ENCODE measurements around the gene MED23.
"Not testable (repeated sequence)": the region's sequence is repeated elsewhere in the genome, so short reads cannot be mapped to it uniquely, and the experiment has no call there.

MED23 gene

GRCh38 chr6:131565056-131565455 lies 63.0 kb downstream of the MED23 start:
- Histone ChIP-seq H3K4me1 (ENCODE audit: insufficient read depth, low read length) (no peaks in the 10 kb centered on the region), H3K4me3 (ENCODE audit: low read depth in 1 of 2, low read length in 2 of 2) (no peak overlapping the region), H3K27ac (ENCODE audit: low read depth, low read length) (no peak overlapping the region), H3K9ac (ENCODE audit: low read length) (no peak overlapping the region), H3K27me3 (ENCODE audit: control insufficient read depth in 1 of 2, insufficient read depth in 2 of 2, low read length in 2 of 2) (no peaks in the 10 kb centered on the region), H3K36me3 (ENCODE audit: insufficient read depth, low read length) (no peaks in the 10 kb centered on the region), H3K9me3 (ENCODE audit: low read length) (no peaks in the 10 kb centered on the region)

GRCh38 chr6:131561925-131562707 lies 65.9 kb downstream of the MED23 start:
- H3K4me1 ChIP-seq (ENCODE audit: insufficient read depth, low read length) = no peaks in the 10 kb centered on the region
- no peak overlapping the region for H3K4me3 ChIP-seq (ENCODE audit: low read depth in 1 of 2, low read length in 2 of 2)
- H3K36me3 ChIP-seq (ENCODE audit: insufficient read depth, low read length) = no peaks in the 10 kb centered on the region
- H3K27ac ChIP-seq (ENCODE audit: low read depth, low read length) = no peak overlapping the region
- no peaks in the 10 kb centered on the region for H3K27me3 ChIP-seq (ENCODE audit: control insufficient read depth in 1 of 2, insufficient read depth in 2 of 2, low read length in 2 of 2)
- H3K9me3 ChIP-seq (ENCODE audit: low read length) = no peaks in the 10 kb centered on the region
- no peak overlapping the region for H3K9ac ChIP-seq (ENCODE audit: low read length)

GRCh38 chr6:131558922-131559321 lies 69.1 kb downstream of the MED23 start:
- Histone ChIP-seq H3K4me1 (ENCODE audit: insufficient read depth, low read length) (no peaks in the 10 kb centered on the region), H3K27ac (ENCODE audit: low read depth, low read length) (no peak overlapping the region), H3K9ac (ENCODE audit: low read length) (no peak overlapping the region), H3K9me3 (ENCODE audit: low read length) (no peaks in the 10 kb centered on the region), H3K36me3 (ENCODE audit: insufficient read depth, low read length) (no peaks in the 10 kb centered on the region), H3K27me3 (ENCODE audit: control insufficient read depth in 1 of 2, insufficient read depth in 2 of 2, low read length in 2 of 2) (no peaks in the 10 kb centered on the region), H3K4me3 (ENCODE audit: low read depth in 1 of 2, low read length in 2 of 2) (no peak overlapping the region)

GRCh38 chr6:131555992-131556391 lies 72.0 kb downstream of the MED23 start:
- no peak overlapping the region for H3K9ac ChIP-seq (ENCODE audit: low read length)
- H3K36me3 ChIP-seq (ENCODE audit: insufficient read depth, low read length) = no peaks in the 10 kb centered on the region
- no peak overlapping the region for H3K4me3 ChIP-seq (ENCODE audit: low read depth in 1 of 2, low read length in 2 of 2)
- no peaks in the 10 kb centered on the region for H3K4me1 ChIP-seq (ENCODE audit: insufficient read depth, low read length)
- no peak overlapping the region for H3K27ac ChIP-seq (ENCODE audit: low read depth, low read length)
- H3K9me3 ChIP-seq (ENCODE audit: low read length) = no peaks in the 10 kb centered on the region
- H3K27me3 ChIP-seq (ENCODE audit: control insufficient read depth in 1 of 2, insufficient read depth in 2 of 2, low read length in 2 of 2) = no peaks in the 10 kb centered on the region

GRCh38 chr6:131552572-131552971 lies 75.5 kb downstream of the MED23 start:
- Histone ChIP-seq H3K9me3 (ENCODE audit: low read length) (no peaks in the 10 kb centered on the region), H3K27ac (ENCODE audit: low read depth, low read length) (no peak overlapping the region), H3K9ac (ENCODE audit: low read length) (no peak overlapping the region), H3K4me3 (ENCODE audit: low read depth in 1 of 2, low read length in 2 of 2) (no peak overlapping the region), H3K27me3 (ENCODE audit: control insufficient read depth in 1 of 2, insufficient read depth in 2 of 2, low read length in 2 of 2) (no peaks in the 10 kb centered on the region), H3K36me3 (ENCODE audit: insufficient read depth, low read length) (no peaks in the 10 kb centered on the region), H3K4me1 (ENCODE audit: insufficient read depth, low read length) (no peaks in the 10 kb centered on the region)

- H3K27me3 ChIP-seq (ENCODE audit: control insufficient read depth in 1 of 2, insufficient read depth in 2 of 2, low read length in 2 of 2) = no peaks in the 10 kb centered on the region
Measured at GRCh38 chr6:131551902-131552301, 76.1 kb downstream of the MED23 start.

GRCh38 chr6:131549811-131550210 lies 78.2 kb downstream of the MED23 start:
- no peaks in the 10 kb centered on the region for H3K36me3 ChIP-seq (ENCODE audit: insufficient read depth, low read length)
- H3K27ac ChIP-seq (ENCODE audit: low read depth, low read length) = no peak overlapping the region
- no peaks in the 10 kb centered on the region for H3K4me1 ChIP-seq (ENCODE audit: insufficient read depth, low read length)
- no peak overlapping the region for H3K9ac ChIP-seq (ENCODE audit: low read length)
- H3K9me3 ChIP-seq (ENCODE audit: low read length) = no peaks in the 10 kb centered on the region
- H3K27me3 ChIP-seq (ENCODE audit: control insufficient read depth in 1 of 2, insufficient read depth in 2 of 2, low read length in 2 of 2) = no peaks in the 10 kb centered on the region
- H3K4me3 ChIP-seq (ENCODE audit: low read depth in 1 of 2, low read length in 2 of 2) = no peak overlapping the region

More at GRCh38 chr6:131551902-131552301, 76.1 kb downstream of the MED23 start:
- H3K9me3 ChIP-seq (ENCODE audit: low read length) = no peaks in the 10 kb centered on the region
- no peaks in the 10 kb centered on the region for H3K4me1 ChIP-seq (ENCODE audit: insufficient read depth, low read length)
- H3K36me3 ChIP-seq (ENCODE audit: insufficient read depth, low read length) = no peaks in the 10 kb centered on the region
- H3K27ac ChIP-seq (ENCODE audit: low read depth, low read length) = no peak overlapping the region
- no peak overlapping the region for H3K4me3 ChIP-seq (ENCODE audit: low read depth in 1 of 2, low read length in 2 of 2)
- no peak overlapping the region for H3K9ac ChIP-seq (ENCODE audit: low read length)

GRCh38 chr6:131548441-131548840 lies 79.6 kb downstream of the MED23 start:
- H3K27me3 ChIP-seq (ENCODE audit: control insufficient read depth in 1 of 2, insufficient read depth in 2 of 2, low read length in 2 of 2) = no peaks in the 10 kb centered on the region
- no peak overlapping the region for H3K27ac ChIP-seq (ENCODE audit: low read depth, low read length)
- no peaks in the 10 kb centered on the region for H3K4me1 ChIP-seq (ENCODE audit: insufficient read depth, low read length)
- no peaks in the 10 kb centered on the region for H3K9me3 ChIP-seq (ENCODE audit: low read length)
- H3K36me3 ChIP-seq (ENCODE audit: insufficient read depth, low read length) = no peaks in the 10 kb centered on the region
- no peak overlapping the region for H3K4me3 ChIP-seq (ENCODE audit: low read depth in 1 of 2, low read length in 2 of 2)
- no peak overlapping the region for H3K9ac ChIP-seq (ENCODE audit: low read length)

- Histone ChIP-seq H3K4me3 (ENCODE audit: low read depth in 1 of 2, low read length in 2 of 2) (no peak overlapping the region), H3K36me3 (ENCODE audit: insufficient read depth, low read length) (no peaks in the 10 kb centered on the region), H3K9ac (ENCODE audit: low read length) (no peak overlapping the region), H3K4me1 (ENCODE audit: insufficient read depth, low read length) (no peaks in the 10 kb centered on the region), H3K27ac (ENCODE audit: low read depth, low read length) (no peak overlapping the region), H3K27me3 (ENCODE audit: control insufficient read depth in 1 of 2, insufficient read depth in 2 of 2, low read length in 2 of 2) (no peaks in the 10 kb centered on the region), H3K9me3 (ENCODE audit: low read length) (no peaks in the 10 kb centered on the region)
Measured at GRCh38 chr6:131547488-131547887, 80.6 kb downstream of the MED23 start.

- Histone ChIP-seq H3K9ac (ENCODE audit: low read length) (no peak overlapping the region), H3K4me3 (ENCODE audit: low read depth in 1 of 2, low read length in 2 of 2) (no peak overlapping the region), H3K27me3 (ENCODE audit: control insufficient read depth in 1 of 2, insufficient read depth in 2 of 2, low read length in 2 of 2) (no peaks in the 10 kb centered on the region), H3K27ac (ENCODE audit: low read depth, low read length) (no peak overlapping the region), H3K4me1 (ENCODE audit: insufficient read depth, low read length) (no peaks in the 10 kb centered on the region), H3K36me3 (ENCODE audit: insufficient read depth, low read length) (no peaks in the 10 kb centered on the region), H3K9me3 (ENCODE audit: low read length) (no peaks in the 10 kb centered on the region)
Measured at GRCh38 chr6:131545317-131545716, 82.7 kb downstream of the MED23 start.

GRCh38 chr6:131538615-131539014 lies 89.4 kb downstream of the MED23 start:
- H3K4me1 ChIP-seq (ENCODE audit: insufficient read depth, low read length); H3K9ac ChIP-seq (ENCODE audit: low read length); H3K9me3 ChIP-seq (ENCODE audit: low read length); H3K36me3 ChIP-seq (ENCODE audit: insufficient read depth, low read length); H3K27me3 ChIP-seq (ENCODE audit: control insufficient read depth in 1 of 2, insufficient read depth in 2 of 2, low read length in 2 of 2); H3K4me3 ChIP-seq (ENCODE audit: low read depth in 1 of 2, low read length in 2 of 2); H3K27ac ChIP-seq (ENCODE audit: low read depth, low read length): not testable (repeated sequence)

- H3K4me1 ChIP-seq (ENCODE audit: insufficient read depth, low read length) = no peaks in the 10 kb centered on the region
- no peak overlapping the region for H3K9ac ChIP-seq (ENCODE audit: low read length)
- no peaks in the 10 kb centered on the region for H3K36me3 ChIP-seq (ENCODE audit: insufficient read depth, low read length)
- no peaks in the 10 kb centered on the region for H3K9me3 ChIP-seq (ENCODE audit: low read length)
- no peak overlapping the region for H3K4me3 ChIP-seq (ENCODE audit: low read depth in 1 of 2, low read length in 2 of 2)
- no peak overlapping the region for H3K27ac ChIP-seq (ENCODE audit: low read depth, low read length)
- H3K27me3 ChIP-seq (ENCODE audit: control insufficient read depth in 1 of 2, insufficient read depth in 2 of 2, low read length in 2 of 2) = no peaks in the 10 kb centered on the region
Measured at GRCh38 chr6:131532580-131533039, 95.4 kb downstream of the MED23 start.
